NB4 (cell line): ENCODE results near the gene PAFAH1B1.

Experiments used
- DNase-seq: peaks from one replicate; pipeline ENCODE4 v3.0.0; 2010; ENCODE audit warnings: low read depth
- H3K4me3 ChIP-seq: one replicate; pipeline ENCODE4 v1.5.1; 2011; ENCODE audit warnings: mild to moderate bottlenecking, low read depth, low read length, moderate library complexity
- MYC ChIP-seq: IDR thresholded peaks from 2 replicates; pipeline ENCODE4 v1.6.1; 2011; ENCODE audit warnings: low read depth, low read length
- POLR2A ChIP-seq: IDR thresholded peaks from 2 replicates; pipeline ENCODE4 v1.6.1; 2011; ENCODE audit warnings: mild to moderate bottlenecking; ENCODE audit not compliant: insufficient read length; ENCODE audit errors: extremely low read depth
- TF ChIP-seq, protein P1 (sequence below): IDR thresholded peaks from one replicate; pipeline ENCODE4 v1.5.1; 2012; ENCODE audit warnings: low read depth, low read length
- TF ChIP-seq, protein P2 (sequence below): IDR thresholded peaks from 2 replicates; pipeline ENCODE4 v1.6.1; 2011; ENCODE audit warnings: low read depth, low read length

Gene PAFAH1B1

GRCh38 chr17:2684549-2684948, 91.1 kb downstream of the PAFAH1B1 start:
- DNase-seq = no peak
- H3K4me3 ChIP-seq = no peak overlapping the region
- TF ChIP-seq, protein P1, sequence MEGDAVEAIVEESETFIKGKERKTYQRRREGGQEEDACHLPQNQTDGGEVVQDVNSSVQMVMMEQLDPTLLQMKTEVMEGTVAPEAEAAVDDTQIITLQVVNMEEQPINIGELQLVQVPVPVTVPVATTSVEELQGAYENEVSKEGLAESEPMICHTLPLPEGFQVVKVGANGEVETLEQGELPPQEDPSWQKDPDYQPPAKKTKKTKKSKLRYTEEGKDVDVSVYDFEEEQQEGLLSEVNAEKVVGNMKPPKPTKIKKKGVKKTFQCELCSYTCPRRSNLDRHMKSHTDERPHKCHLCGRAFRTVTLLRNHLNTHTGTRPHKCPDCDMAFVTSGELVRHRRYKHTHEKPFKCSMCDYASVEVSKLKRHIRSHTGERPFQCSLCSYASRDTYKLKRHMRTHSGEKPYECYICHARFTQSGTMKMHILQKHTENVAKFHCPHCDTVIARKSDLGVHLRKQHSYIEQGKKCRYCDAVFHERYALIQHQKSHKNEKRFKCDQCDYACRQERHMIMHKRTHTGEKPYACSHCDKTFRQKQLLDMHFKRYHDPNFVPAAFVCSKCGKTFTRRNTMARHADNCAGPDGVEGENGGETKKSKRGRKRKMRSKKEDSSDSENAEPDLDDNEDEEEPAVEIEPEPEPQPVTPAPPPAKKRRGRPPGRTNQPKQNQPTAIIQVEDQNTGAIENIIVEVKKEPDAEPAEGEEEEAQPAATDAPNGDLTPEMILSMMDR = no peak
- TF ChIP-seq, protein P2, sequence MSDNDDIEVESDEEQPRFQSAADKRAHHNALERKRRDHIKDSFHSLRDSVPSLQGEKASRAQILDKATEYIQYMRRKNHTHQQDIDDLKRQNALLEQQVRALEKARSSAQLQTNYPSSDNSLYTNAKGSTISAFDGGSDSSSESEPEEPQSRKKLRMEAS = no peak
- no peak for TF ChIP-seq POLR2A
- TF ChIP-seq MYC = no peak

- TF ChIP-seq, protein P2 = no peak
- TF ChIP-seq, protein P1 = no peak
- TF ChIP-seq MYC (no peak), POLR2A (no peak)
- DNase-seq = no peak
- H3K4me3 ChIP-seq = no peak overlapping the region
Measured at GRCh38 chr17:2685696-2686095, 92.2 kb downstream of the PAFAH1B1 start.

DNA sequence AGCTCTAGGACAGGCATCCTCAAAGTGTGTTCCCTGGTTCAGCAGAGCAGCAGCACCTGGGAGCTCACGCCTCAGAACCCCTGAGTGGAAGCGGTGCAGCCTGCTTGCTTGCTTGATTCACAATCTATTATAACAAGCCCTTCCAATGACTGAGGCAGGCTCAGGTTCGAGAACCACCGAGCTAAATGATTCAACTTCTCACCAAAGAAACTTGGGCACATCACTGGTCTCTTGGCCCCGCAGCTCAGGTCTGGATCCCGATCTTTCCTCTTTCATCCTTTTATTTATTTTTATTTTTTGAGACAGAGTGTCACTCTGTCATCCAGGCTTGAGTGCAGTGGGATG, 93.6 kb downstream of the PAFAH1B1 start:
- no peak for DNase-seq
- TF ChIP-seq MYC (no peak), POLR2A (no peak)
- TF ChIP-seq, protein P1 = no peak
- TF ChIP-seq, protein P2 = no peak
- no peak overlapping the region for H3K4me3 ChIP-seq

- DNase-seq = no peak
- TF ChIP-seq, protein P1 = no peak
- no peak for TF ChIP-seq POLR2A
- no peak for TF ChIP-seq MYC
- TF ChIP-seq, protein P2 = no peak
- no peak overlapping the region for H3K4me3 ChIP-seq
Measured at GRCh38 chr17:2688351-2689342, 95.2 kb downstream of the PAFAH1B1 start.

DNA sequence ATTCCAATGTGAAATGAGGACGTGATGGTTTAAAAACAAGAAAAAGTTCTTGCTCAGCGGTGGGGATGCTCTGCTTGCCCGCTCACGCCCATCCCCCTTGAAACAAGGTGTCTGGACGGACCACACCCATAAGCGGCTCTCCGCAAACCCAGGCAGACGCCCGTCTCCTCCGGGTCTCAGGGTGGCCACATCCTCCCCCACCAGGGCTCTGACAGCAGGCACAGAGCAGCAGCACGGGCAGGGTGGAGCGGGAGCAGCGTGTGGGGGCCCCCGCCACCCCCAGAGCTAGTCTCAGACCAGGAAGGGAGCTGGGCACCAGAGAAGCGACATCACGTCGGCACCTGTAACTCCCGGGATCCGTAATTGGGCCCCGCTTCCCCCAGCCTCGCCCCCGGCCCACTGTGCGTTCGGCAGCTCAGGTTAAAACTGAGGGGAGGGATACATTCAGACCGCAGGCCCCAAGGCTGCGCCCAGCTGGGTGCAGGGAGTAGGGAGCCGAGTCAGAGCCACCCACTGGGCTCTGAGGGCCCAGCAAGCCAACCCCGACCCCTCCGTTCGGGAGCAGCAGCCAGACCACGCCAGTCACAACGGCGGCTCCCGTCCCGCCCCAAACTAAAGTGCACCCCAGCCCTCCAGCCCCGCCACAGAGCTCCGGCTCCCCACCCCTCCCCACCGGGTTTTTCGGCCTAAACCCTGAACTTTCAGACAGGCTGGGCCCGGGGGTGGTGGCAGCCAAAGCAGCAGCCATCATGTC, 96.1 kb downstream of the PAFAH1B1 start:
- TF ChIP-seq, protein P1 = no peak
- TF ChIP-seq POLR2A (no peak), MYC (no peak)
- TF ChIP-seq, protein P2 = no peak
- DNase-seq = no peak
- H3K4me3 ChIP-seq = no peak overlapping the region
